ENCODE data around the gene ZNF664. TPM values are rescaled to one million over a fixed set of nuclear protein-coding genes. Genes with fewer than 3 reads are reported as not detected.

The ZNF664 gene
- total RNA-seq, 2 donors from 2014 or later = 131 to 139 TPM

DNA sequence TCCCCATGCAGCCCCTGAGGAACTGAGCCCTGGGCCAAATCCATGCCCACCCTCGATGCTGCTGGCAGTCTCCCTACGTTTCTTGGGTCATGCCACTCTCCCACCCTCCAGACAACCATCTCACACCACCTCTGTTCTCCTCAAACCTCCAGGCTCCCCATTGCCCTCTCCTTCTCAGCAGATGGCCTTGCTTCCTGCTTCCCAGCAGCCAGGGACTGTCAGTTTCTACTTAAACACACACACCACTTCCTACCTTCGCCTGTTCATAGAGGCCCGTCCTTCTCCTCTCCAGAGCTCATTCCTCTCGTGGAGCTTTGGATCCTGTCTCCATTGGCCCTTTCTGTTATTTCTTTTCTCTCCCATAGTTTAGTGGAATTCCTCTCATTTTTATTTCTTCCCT is 27.1 kb downstream of the ZNF664 start:
- no peaks in the 10 kb centered on the region for H3K9me3 ChIP-seq (ENCODE audit: control insufficient read depth, low read length)
- TF ChIP-seq, protein P1, sequence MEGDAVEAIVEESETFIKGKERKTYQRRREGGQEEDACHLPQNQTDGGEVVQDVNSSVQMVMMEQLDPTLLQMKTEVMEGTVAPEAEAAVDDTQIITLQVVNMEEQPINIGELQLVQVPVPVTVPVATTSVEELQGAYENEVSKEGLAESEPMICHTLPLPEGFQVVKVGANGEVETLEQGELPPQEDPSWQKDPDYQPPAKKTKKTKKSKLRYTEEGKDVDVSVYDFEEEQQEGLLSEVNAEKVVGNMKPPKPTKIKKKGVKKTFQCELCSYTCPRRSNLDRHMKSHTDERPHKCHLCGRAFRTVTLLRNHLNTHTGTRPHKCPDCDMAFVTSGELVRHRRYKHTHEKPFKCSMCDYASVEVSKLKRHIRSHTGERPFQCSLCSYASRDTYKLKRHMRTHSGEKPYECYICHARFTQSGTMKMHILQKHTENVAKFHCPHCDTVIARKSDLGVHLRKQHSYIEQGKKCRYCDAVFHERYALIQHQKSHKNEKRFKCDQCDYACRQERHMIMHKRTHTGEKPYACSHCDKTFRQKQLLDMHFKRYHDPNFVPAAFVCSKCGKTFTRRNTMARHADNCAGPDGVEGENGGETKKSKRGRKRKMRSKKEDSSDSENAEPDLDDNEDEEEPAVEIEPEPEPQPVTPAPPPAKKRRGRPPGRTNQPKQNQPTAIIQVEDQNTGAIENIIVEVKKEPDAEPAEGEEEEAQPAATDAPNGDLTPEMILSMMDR (conservative IDR thresholded peaks at IDR 0.05) = no peak
- peaks cover 64% of the 10 kb centered on the region for H3K36me3 ChIP-seq (ENCODE audit: control insufficient read depth, insufficient read depth, low read length)
- no peak overlapping the region for H3K9ac ChIP-seq (ENCODE audit: extremely low read depth, low read length, poor library complexity, severe bottlenecking)
- no peak overlapping the region for H3K4me3 ChIP-seq (ENCODE audit: low read length)
- Mint-ChIP-seq H3K27me3 (ENCODE audit: insufficient read depth) (no peaks in the 10 kb centered on the region), H3K36me3 (ENCODE audit: low read depth) (peaks cover 6% of the 10 kb centered on the region), H3K9me3 (no peaks in the 10 kb centered on the region), H3K4me3 (no peak overlapping the region), H3K27ac (no peak overlapping the region), H3K4me1 (peaks cover 31% of the 10 kb centered on the region)
- no peak overlapping the region for H3K27ac ChIP-seq (ENCODE audit: low read depth, low read length)
- no peak for DNase-seq
- H3K4me1 ChIP-seq (ENCODE audit: control insufficient read depth, insufficient read depth, low read length) = peaks cover 5% of the 10 kb centered on the region
- no peaks in the 10 kb centered on the region for H3K27me3 ChIP-seq (ENCODE audit: control insufficient read depth, insufficient read depth, low read length, poor library complexity, severe bottlenecking)
- 94 to 97% methylated on average over 3 to 5 of the region's 5 CpGs for WGBS, 2 experiments (ENCODE audit: insufficient coverage in 1 of 2, insufficient read length in 1 of 2)

DNA sequence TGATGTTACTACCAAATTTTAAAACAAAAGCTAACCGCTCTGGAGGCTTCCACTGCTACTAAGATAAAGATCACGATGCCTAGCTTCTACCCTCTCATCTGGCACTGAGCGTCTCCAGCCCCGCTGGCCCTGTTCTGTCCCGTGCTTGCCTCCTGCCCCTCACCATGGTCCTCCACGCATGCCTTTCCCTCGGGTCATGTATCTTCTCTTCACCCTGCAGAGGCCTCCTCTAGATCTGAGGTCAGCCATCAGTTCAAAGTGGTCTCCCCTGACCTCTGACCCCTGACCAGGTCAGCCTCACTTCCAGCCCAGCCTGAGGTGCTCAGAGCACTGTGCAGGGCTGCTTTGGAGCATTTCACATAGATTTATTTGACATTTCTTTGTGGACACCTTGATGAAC is 28.3 kb downstream of the ZNF664 start:
- TF ChIP-seq, protein P1 (conservative IDR thresholded peaks at IDR 0.05) = no peak
- Histone ChIP-seq H3K9me3 (ENCODE audit: control insufficient read depth, low read length) (no peaks in the 10 kb centered on the region), H3K27me3 (ENCODE audit: control insufficient read depth, insufficient read depth, low read length, poor library complexity, severe bottlenecking) (no peaks in the 10 kb centered on the region), H3K4me3 (ENCODE audit: low read length) (no peak overlapping the region), H3K36me3 (ENCODE audit: control insufficient read depth, insufficient read depth, low read length) (peaks cover 73% of the 10 kb centered on the region), H3K4me1 (ENCODE audit: control insufficient read depth, insufficient read depth, low read length) (peaks cover 5% of the 10 kb centered on the region), H3K27ac (ENCODE audit: low read depth, low read length) (no peak overlapping the region), H3K9ac (ENCODE audit: extremely low read depth, low read length, poor library complexity, severe bottlenecking) (no peak overlapping the region)
- Mint-ChIP-seq H3K27me3 (ENCODE audit: insufficient read depth) (no peaks in the 10 kb centered on the region), H3K4me1 (peaks cover 20% of the 10 kb centered on the region), H3K36me3 (ENCODE audit: low read depth) (peaks cover 13% of the 10 kb centered on the region), H3K4me3 (no peak overlapping the region), H3K9me3 (no peaks in the 10 kb centered on the region), H3K27ac (no peak overlapping the region)
- 94 to 100% methylated on average over 2 to 7 of the region's 7 CpGs for WGBS, 2 experiments (ENCODE audit: insufficient coverage in 1 of 2, insufficient read length in 1 of 2)
- DNase-seq = no peak

DNA sequence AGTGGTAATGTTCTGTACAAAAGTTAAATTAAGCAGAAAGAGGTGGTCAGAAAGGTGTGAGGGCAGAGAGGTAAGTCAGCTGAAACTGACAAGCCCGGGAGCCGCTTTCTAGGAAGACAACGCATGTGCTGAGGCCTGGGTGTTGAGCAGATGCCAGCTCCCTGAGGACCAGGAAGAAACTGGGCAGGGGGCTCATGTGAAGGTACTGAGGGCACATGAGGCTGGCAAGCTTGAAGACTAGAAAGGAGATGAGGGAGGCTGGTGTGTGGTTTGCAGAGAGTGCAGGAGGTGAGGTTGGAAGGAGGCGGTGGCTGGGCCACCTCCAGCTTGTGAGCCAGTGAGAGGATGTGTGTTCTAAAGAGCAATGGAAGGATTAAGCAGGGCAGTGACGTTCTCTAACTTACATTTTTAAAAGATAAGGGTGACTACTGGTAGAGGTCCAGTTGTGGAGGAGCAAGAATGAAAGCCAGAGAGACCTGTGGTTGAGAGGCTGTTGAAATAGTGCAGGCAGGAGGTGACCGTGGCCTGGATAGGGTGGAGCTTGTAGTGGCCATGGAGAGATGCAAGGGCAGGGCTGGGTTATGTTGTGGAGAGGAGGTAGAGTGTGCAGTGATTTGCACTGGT is 29.1 kb downstream of the ZNF664 start:
- H3K36me3 ChIP-seq (ENCODE audit: control insufficient read depth, insufficient read depth, low read length) = peaks cover 73% of the 10 kb centered on the region
- H3K4me1 Mint-ChIP-seq = peaks cover 20% of the 10 kb centered on the region
- TF ChIP-seq, protein P1 (conservative IDR thresholded peaks at IDR 0.05) = no peak

More for the DNA sequence above, 29.1 kb downstream of the ZNF664 start:
- Histone ChIP-seq H3K4me1 (ENCODE audit: control insufficient read depth, insufficient read depth, low read length) (peaks cover 4% of the 10 kb centered on the region), H3K27ac (ENCODE audit: low read depth, low read length) (no peak overlapping the region), H3K4me3 (ENCODE audit: low read length) (no peak overlapping the region), H3K9ac (ENCODE audit: extremely low read depth, low read length, poor library complexity, severe bottlenecking) (no peak overlapping the region), H3K27me3 (ENCODE audit: control insufficient read depth, insufficient read depth, low read length, poor library complexity, severe bottlenecking) (no peaks in the 10 kb centered on the region), H3K9me3 (ENCODE audit: control insufficient read depth, low read length) (no peaks in the 10 kb centered on the region)
- Mint-ChIP-seq H3K27ac (no peak overlapping the region), H3K36me3 (ENCODE audit: low read depth) (peaks cover 19% of the 10 kb centered on the region), H3K4me3 (no peak overlapping the region), H3K27me3 (ENCODE audit: insufficient read depth) (no peaks in the 10 kb centered on the region), H3K9me3 (no peaks in the 10 kb centered on the region)
- WGBS, 2 experiments (ENCODE audit: insufficient coverage in 1 of 2, insufficient read length in 1 of 2) = 91 to 95% methylated on average over 5 to 6 of the region's 6 CpGs
- DNase-seq = no peak
